OCI-LY7 (cell line): Measurements from ENCODE around the gene ATP9A.

Experiments used
- CTCF ChIP-seq: fragments of 200-600 bp; sonication (generic); conservative IDR thresholded peaks from 2 replicates; pipeline ENCODE4 v1.5.1; 2014; ENCODE audit warnings: mild to moderate bottlenecking, antibody characterized with exemption, low read length, moderate library complexity, mixed read lengths
- EZH2phosphoT487 ChIP-seq: fragments of 200-600 bp; sonication (generic); IDR thresholded peaks from 2 replicates; pipeline ENCODE4 v1.6.1; 2018; ENCODE audit warnings: low read depth, borderline replicate concordance, mild to moderate bottlenecking, mixed run types, antibody characterized with exemption, low read length, moderate library complexity, mixed read lengths

DNA sequence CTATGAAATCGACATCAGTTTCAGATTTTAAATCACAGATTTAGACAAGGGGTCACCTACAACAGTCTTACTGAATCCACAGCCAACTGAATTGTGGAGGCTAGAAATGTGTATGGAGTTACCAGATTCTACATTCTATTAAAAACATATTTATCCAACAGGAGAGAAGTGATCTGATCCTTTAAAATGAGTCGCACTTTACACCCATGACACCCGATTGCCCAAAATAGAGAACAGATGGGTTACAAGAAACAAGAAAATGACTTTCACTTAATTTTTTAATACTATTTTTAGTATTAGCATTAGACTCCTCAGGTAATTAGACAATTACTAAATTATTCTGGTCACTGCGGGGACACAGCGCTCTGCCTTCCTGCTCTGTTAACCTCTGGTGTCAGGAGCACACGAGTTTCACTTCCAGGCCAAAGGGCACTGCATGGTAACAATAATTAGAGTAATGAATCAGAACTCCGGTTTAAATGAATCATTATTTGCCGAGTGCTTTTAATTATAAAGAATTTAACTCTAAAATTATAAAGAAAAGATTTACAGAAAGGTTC is 108.6 kb downstream of the ATP9A start:
- TF ChIP-seq CTCF (no peak), EZH2phosphoT487 (no peak)
